ENCODE measurements around the gene HPS1. TPM values are rescaled to one million over a fixed set of nuclear protein-coding genes. Genes with fewer than 3 reads are reported as not detected.

HPS1 gene
- total RNA-seq, 2 experiments from 2014 or later, result 51.9 to 53.2 TPM

DNA sequence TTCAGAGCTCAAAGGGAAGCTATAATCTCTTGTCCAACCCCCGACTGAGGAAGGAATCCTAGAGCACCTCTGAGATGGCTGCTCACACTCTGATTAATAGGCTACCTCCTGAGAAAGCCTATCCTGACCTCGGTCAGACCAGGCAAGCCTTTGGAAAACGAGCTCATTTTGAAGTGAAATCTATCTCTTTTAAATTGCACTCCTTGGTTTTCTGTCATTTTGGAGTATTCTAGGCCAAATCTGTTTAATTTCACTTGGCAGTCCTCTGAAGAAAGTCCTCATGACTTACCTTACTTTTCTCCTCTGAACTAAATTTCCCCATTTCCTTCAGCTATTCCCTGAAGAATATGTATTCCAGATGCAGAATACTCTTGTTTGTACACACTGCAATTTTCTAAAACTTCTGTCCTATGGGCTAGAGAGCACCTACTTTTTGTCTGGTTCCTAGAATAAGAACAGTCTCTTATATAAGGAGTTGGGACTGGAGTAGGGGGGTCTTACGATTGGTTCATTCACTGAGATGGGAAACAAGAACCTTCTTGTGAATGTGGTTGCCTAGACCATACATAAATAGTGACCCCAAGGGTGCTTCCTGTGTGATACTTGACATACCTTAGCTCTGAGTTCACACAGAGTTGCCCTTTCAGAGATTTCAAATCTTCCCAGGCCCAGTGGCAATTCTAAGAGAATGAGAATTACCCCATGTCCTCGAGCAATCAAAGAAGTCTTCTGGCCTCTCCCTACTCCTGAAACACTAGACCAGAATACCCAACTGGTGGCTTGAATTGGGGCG, 31.9 kb upstream of the HPS1 start:
- Mint-ChIP-seq H3K27ac (no peak overlapping the region), H3K36me3 (ENCODE audit: low read depth) (no peaks in the 10 kb centered on the region)
- intact Hi-C loops (cut with DNase I, micrococcal nuclease), result no loop called here

GRCh38 chr10:98477861-98478260, 31.1 kb upstream of the HPS1 start:
- POLR2A ChIA-PET, result no interaction called here
- DNase-seq, result no peak
- CTCF ChIA-PET, result interaction anchor here (0.5 to 1.0 kb wide), 4 partner anchors 10 to 1261 kb away, joined by 3 to 4 read pairs (median 3); no protein-coding TSS in a partner anchor
- Mint-ChIP-seq H3K27me3 (no peaks in the 10 kb centered on the region), H3K9me3 (ENCODE audit: low read depth) (no peaks in the 10 kb centered on the region), H3K27ac (no peak overlapping the region), H3K4me3 (no peak overlapping the region), H3K36me3 (ENCODE audit: low read depth) (no peaks in the 10 kb centered on the region), H3K4me1 (peaks cover 8% of the 10 kb centered on the region)
- ATAC-seq, result no peak
- intact Hi-C loops (cut with DNase I, micrococcal nuclease), result no loop called here

More for the DNA sequence above, 31.9 kb upstream of the HPS1 start:
- Mint-ChIP-seq H3K4me1 (peaks cover 8% of the 10 kb centered on the region), H3K9me3 (ENCODE audit: low read depth) (no peaks in the 10 kb centered on the region), H3K4me3 (no peak overlapping the region), H3K27me3 (no peaks in the 10 kb centered on the region)
- ATAC-seq (no peak), DNase-seq (no peak)
- ChIA-PET POLR2A (interaction anchor here (0.7 kb wide), 1 partner anchor 36 kb away, joined by 4 read pairs; no protein-coding TSS in a partner anchor), CTCF (interaction anchor here (0.8 to 1.0 kb wide), 2 partner anchors 42 to 1261 kb away, joined by 3 to 4 read pairs; no protein-coding TSS in a partner anchor)

DNA sequence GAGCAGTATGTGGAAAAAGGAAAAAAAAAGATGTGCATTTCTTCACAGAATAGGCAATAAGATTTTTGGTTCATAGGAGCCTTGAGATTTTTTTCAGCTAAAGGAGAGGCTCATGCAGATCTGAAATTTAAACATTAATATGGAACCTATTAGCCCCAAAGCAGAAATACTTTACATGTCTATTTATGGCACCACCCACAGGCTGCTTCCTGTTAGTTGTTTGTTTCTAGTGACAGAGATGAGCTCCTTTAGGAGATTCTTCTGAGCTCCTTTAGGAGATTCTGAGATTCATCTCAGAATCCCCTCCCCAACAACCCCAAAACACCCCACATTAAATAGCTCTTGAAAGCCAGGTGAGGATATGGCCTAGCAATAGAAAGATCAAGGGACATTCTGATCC, 27.9 kb upstream of the HPS1 start:
- H3K27me3 Mint-ChIP-seq, result peaks cover 2% of the 10 kb centered on the region
- peaks cover 5% of the 10 kb centered on the region for H3K4me1 Mint-ChIP-seq
- intact Hi-C loops (cut with DNase I, micrococcal nuclease), result no loop called here
- no peaks in the 10 kb centered on the region for H3K36me3 Mint-ChIP-seq (ENCODE audit: low read depth)
- CTCF ChIA-PET, result interaction anchor here (0.7 kb wide), 1 partner anchor 11 kb away, joined by 3 read pairs; no protein-coding TSS in a partner anchor
- ATAC-seq (no peak), DNase-seq (no peak)
- H3K4me3 Mint-ChIP-seq, result no peak overlapping the region
- H3K9me3 Mint-ChIP-seq (ENCODE audit: low read depth), result no peaks in the 10 kb centered on the region
- POLR2A ChIA-PET, result no interaction called here
- H3K27ac Mint-ChIP-seq, result no peak overlapping the region

GRCh38 chr10:98472196-98472595, 25.5 kb upstream of the HPS1 start:
- DNase-seq (no peak), ATAC-seq (no peak)
- POLR2A ChIA-PET, result no interaction called here
- Mint-ChIP-seq H3K36me3 (ENCODE audit: low read depth) (no peaks in the 10 kb centered on the region), H3K4me3 (no peak overlapping the region), H3K4me1 (peaks cover 8% of the 10 kb centered on the region), H3K27ac (no peak overlapping the region), H3K9me3 (ENCODE audit: low read depth) (no peaks in the 10 kb centered on the region), H3K27me3 (peaks cover 10% of the 10 kb centered on the region)
- CTCF ChIA-PET, result no interaction called here
- intact Hi-C loops (cut with DNase I, micrococcal nuclease), result no loop called here

- Mint-ChIP-seq H3K4me3 (no peak overlapping the region), H3K27ac (no peak overlapping the region), H3K4me1 (peaks cover 11% of the 10 kb centered on the region), H3K36me3 (ENCODE audit: low read depth) (no peaks in the 10 kb centered on the region), H3K27me3 (peaks cover 14% of the 10 kb centered on the region), H3K9me3 (ENCODE audit: low read depth) (no peaks in the 10 kb centered on the region)
- intact Hi-C loops (cut with DNase I, micrococcal nuclease), result no loop called here
- ChIA-PET POLR2A (no interaction called here), CTCF (no interaction called here)
- ATAC-seq (no peak), DNase-seq (no peak)
Measured at GRCh38 chr10:98470850-98471249, 24.1 kb upstream of the HPS1 start.

DNA sequence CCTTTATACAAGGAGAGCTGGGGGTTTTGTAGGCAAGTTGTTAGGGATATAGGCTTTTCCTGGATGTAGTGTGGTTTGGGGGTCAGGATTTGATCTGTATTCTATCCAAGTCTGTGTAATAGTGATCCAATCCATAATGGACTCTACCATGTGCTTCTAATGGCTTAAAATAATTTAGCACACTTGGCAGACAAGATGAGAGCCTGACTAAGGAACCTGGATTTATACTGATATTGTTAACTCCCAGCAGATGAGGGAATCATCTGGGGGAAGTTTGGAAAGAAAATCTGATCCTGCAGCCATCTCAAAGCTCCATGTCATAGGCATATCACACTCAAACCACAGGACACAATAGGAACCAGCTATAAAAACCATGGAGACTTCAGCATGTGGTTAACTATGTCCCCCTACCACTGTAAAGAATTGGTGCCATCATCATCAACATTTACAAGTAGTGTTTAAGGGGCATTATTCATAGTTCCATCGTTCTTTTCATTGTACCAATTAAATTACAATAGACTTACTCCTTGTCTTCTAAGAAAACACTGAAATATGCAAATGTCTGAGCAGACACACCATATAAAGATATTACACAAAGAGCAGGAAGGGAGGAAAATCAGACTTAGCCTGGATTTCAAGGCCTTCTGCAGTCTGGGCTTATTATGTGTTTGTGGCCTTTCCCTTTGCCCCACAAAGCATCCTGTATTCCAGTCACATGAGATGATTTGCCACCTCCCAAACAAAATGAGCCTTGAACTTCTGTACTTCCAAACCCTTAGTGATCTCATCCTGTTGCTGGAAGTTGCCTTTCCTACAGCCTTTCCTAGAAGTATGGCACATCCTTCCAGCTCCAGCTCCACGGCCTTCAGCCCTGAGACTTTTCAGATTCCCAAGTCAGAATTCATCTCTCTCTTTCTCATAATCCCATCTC, 22.5 kb upstream of the HPS1 start:
- Mint-ChIP-seq H3K4me1 (peaks cover 8% of the 10 kb centered on the region), H3K36me3 (ENCODE audit: low read depth) (no peaks in the 10 kb centered on the region), H3K4me3 (no peak overlapping the region), H3K27ac (no peak overlapping the region), H3K9me3 (ENCODE audit: low read depth) (no peaks in the 10 kb centered on the region), H3K27me3 (peaks cover 15% of the 10 kb centered on the region)
- ATAC-seq (no peak), DNase-seq (no peak)
- CTCF ChIA-PET, result interaction anchor here (0.6 to 3.5 kb wide), 6 partner anchors 175 to 780 kb away, joined by 3 to 26 read pairs (median 3); no protein-coding TSS in a partner anchor
- POLR2A ChIA-PET, result no interaction called here
- intact Hi-C loops (cut with DNase I, micrococcal nuclease), result loop anchor here in 1 of 2 experiments (5.0 kb wide), 1 partner anchor 573 kb away; no protein-coding TSS in a partner anchor

GRCh38 chr10:98467506-98468318, 21.0 kb upstream of the HPS1 start:
- intact Hi-C loops (cut with DNase I, micrococcal nuclease), result loop anchor here (1.0 to 5.0 kb wide), 5 partner anchors 197 to 810 kb away; no protein-coding TSS in a partner anchor
- H3K27ac Mint-ChIP-seq, result peak overlapping the region; percentile 75
- DNase-seq (peak; percentile 76), ATAC-seq (peak; percentile 98)
- H3K4me3 Mint-ChIP-seq, result peak overlapping the region; percentile 75
- CTCF ChIA-PET, result interaction anchor here (0.6 to 3.5 kb wide), 31 partner anchors 10 to 964 kb away, joined by 3 to 26 read pairs (median 3); no protein-coding TSS in a partner anchor
- peaks cover 6% of the 10 kb centered on the region for H3K4me1 Mint-ChIP-seq
- no peaks in the 10 kb centered on the region for H3K9me3 Mint-ChIP-seq (ENCODE audit: low read depth)
- POLR2A ChIA-PET, result no interaction called here
- H3K36me3 Mint-ChIP-seq (ENCODE audit: low read depth), result no peaks in the 10 kb centered on the region
- peaks cover 15% of the 10 kb centered on the region for H3K27me3 Mint-ChIP-seq

DNA sequence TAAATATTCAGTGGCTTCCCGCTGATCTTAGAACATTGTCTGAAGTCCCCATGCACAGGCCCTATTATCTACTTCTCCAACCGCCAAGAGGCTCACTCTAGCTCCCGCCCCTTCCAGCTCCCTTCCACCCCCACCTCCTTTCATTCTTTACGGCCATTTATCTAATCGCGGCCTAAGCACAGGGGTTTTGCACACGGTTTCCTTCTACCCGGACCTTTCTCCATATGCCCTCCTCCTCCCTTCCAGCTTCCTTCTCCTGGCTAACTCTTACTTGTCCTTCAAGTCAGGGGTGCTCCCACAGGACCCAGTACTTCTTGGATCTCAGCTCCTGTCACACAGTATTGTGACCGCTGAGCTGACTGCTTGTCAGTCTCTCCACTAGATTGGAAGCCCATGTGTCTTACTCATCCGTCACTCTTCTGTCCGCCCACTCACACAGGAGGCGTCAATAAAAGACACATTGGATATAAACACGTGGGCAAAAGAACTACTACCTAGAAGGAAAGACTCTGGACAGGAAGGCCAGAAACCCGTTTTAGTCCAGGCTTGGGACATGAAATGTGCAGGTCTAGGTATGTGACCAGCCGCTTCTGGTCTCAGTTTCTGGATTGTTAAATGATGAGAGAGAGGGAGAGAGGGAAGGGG, 20.2 kb upstream of the HPS1 start:
- no peak overlapping the region for H3K27ac Mint-ChIP-seq
- H3K4me1 Mint-ChIP-seq, result peaks cover 6% of the 10 kb centered on the region
- CTCF ChIA-PET, result interaction anchor here (0.6 to 3.5 kb wide), 23 partner anchors 9 to 965 kb away, joined by 3 to 26 read pairs (median 4); no protein-coding TSS in a partner anchor
- H3K36me3 Mint-ChIP-seq (ENCODE audit: low read depth), result no peaks in the 10 kb centered on the region
- peaks cover 15% of the 10 kb centered on the region for H3K27me3 Mint-ChIP-seq
- intact Hi-C loops (cut with DNase I, micrococcal nuclease), result loop anchor here (1.0 to 5.0 kb wide), 5 partner anchors 197 to 810 kb away; no protein-coding TSS in a partner anchor
- H3K9me3 Mint-ChIP-seq (ENCODE audit: low read depth), result no peaks in the 10 kb centered on the region
- ATAC-seq (no peak), DNase-seq (no peak)
- POLR2A ChIA-PET, result no interaction called here
- peak overlapping the region; percentile 75 for H3K4me3 Mint-ChIP-seq

- Mint-ChIP-seq H3K4me1 (peaks cover 6% of the 10 kb centered on the region), H3K4me3 (no peak overlapping the region), H3K27ac (no peak overlapping the region), H3K27me3 (peaks cover 14% of the 10 kb centered on the region), H3K36me3 (ENCODE audit: low read depth) (no peaks in the 10 kb centered on the region), H3K9me3 (ENCODE audit: low read depth) (no peaks in the 10 kb centered on the region)
- ChIA-PET POLR2A (no interaction called here), CTCF (interaction anchor here (0.9 to 1.2 kb wide), 2 partner anchors 60 to 781 kb away, joined by 4 read pairs; no protein-coding TSS in a partner anchor)
- no peak for DNase-seq
- ATAC-seq, result no peak
- intact Hi-C loops (cut with DNase I, micrococcal nuclease), result loop anchor here in 1 of 2 experiments (5.0 kb wide), 1 partner anchor 576 kb away; no protein-coding TSS in a partner anchor
Measured at GRCh38 chr10:98465866-98466265, 19.1 kb upstream of the HPS1 start.

GRCh38 chr10:98463976-98464754, 17.4 kb upstream of the HPS1 start:
- peaks cover 14% of the 10 kb centered on the region for H3K27me3 Mint-ChIP-seq
- H3K9me3 Mint-ChIP-seq (ENCODE audit: low read depth), result no peaks in the 10 kb centered on the region
- H3K4me1 Mint-ChIP-seq, result peaks cover 6% of the 10 kb centered on the region
- intact Hi-C loops (cut with DNase I, micrococcal nuclease), result no loop called here
- no peaks in the 10 kb centered on the region for H3K36me3 Mint-ChIP-seq (ENCODE audit: low read depth)
- no peak overlapping the region for H3K27ac Mint-ChIP-seq
- POLR2A ChIA-PET, result no interaction called here
- ATAC-seq (peak; percentile 36), DNase-seq (no peak)
- CTCF ChIA-PET, result no interaction called here
- no peak overlapping the region for H3K4me3 Mint-ChIP-seq

Data from activated CD4-positive, alpha-beta T cell treated with anti-CD3 and anti-CD28 coated beads for 36 hours (primary cell).